GM12891 (cell line): Measurements from ENCODE around the gene DIP2C.

ENCODE experiments used
- DNase-seq: peaks from one replicate; pipeline ENCODE4 v3.0.0; 2011; ENCODE audit warnings: low spot score; ENCODE audit not compliant: insufficient read length
- FAIRE-seq: peaks from 2 replicates; lab custom pipeline; 2011; peaks lifted over from hg19 to GRCh38; lab: Jason Lieb, UNC
- PAX5 ChIP-seq: IDR thresholded peaks from 2 replicates; pipeline ENCODE4 v1.6.1; 2011; ENCODE audit warnings: low read length, moderate library complexity, mild to moderate bottlenecking; ENCODE audit not compliant: insufficient read depth, severe bottlenecking
- POLR2A ChIP-seq: IDR thresholded peaks from 2 replicates; pipeline ENCODE4 v1.6.1; 2011; ENCODE audit warnings: low read depth, low read length, control low read depth
- POLR2AphosphoS5 ChIP-seq: IDR thresholded peaks from 2 replicates; pipeline ENCODE4 v1.6.1; 2011; ENCODE audit warnings: low read depth, low read length, control low read depth
- POU2F2 ChIP-seq: IDR thresholded peaks from 2 replicates; pipeline ENCODE4 v1.6.1; 2011; ENCODE audit warnings: low read depth, mild to moderate bottlenecking, control low read depth, low read length, moderate library complexity
- SPI1 ChIP-seq: IDR thresholded peaks from 2 replicates; pipeline ENCODE4 v1.6.1; 2011; ENCODE audit warnings: low read depth, low read length, control low read depth
- TAF1 ChIP-seq: IDR thresholded peaks from 2 replicates; pipeline ENCODE4 v1.6.1; 2011; ENCODE audit warnings: low read depth, low read length, control low read depth

DIP2C gene

DNA sequence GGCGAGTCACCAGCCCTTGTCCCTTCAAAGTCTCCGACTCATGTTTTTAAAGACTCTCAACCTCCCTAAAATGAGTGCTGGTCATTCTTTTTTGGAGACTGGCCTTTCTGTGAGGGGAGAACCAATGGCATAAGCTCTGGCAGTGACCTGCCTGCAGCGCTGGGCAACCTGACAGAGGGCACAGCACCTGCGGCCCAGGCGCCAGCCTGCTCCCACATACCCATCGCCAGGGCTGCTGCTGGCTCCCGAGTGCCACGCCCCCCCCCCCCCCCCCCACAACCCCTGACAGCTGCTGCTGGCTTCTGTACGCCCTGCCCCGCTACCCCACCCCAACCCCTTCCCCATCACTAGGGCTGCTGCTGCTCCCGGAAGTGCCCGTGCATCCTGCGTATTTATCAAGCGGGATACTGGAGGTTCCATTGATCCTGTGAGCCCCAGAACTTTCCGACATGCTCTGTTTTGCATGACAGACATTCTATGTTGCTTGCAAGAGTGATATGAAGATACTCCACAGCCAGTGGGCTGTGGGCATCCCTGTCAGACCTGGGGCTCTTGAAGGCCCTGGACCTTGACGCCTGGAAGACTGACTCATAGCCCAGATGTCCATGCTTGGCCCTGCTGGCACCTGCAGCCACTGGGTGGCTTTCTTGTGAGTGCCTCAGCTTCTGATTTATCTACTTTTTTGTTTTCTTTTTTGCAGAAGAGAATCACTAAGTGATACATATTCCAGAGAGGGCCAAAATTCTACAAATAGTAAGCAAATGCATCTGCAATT lies 310.4 kb downstream of the DIP2C start:
- no peak for TF ChIP-seq TAF1
- TF ChIP-seq SPI1 = no peak
- no peak for TF ChIP-seq POLR2AphosphoS5
- no peak for TF ChIP-seq PAX5
- TF ChIP-seq POU2F2 = no peak
- no peak for TF ChIP-seq POLR2A
- DNase-seq = no peak

GRCh38 chr10:378230-378929 lies 311.1 kb downstream of the DIP2C start:
- TF ChIP-seq POLR2AphosphoS5 (no peak), PAX5 (no peak), SPI1 (no peak), TAF1 (no peak)
- FAIRE-seq = peak; percentile 67
- DNase-seq = no peak

More for the DNA sequence above, 310.4 kb downstream of the DIP2C start:
- FAIRE-seq = no peak

- FAIRE-seq = no peak
- TF ChIP-seq PAX5 (no peak), TAF1 (no peak), SPI1 (no peak), POU2F2 (no peak), POLR2A (no peak), POLR2AphosphoS5 (no peak)
- DNase-seq = no peak
Measured at GRCh38 chr10:377228-377627, 312.2 kb downstream of the DIP2C start.

GRCh38 chr10:375815-376505 lies 313.5 kb downstream of the DIP2C start:
- FAIRE-seq (no peak), DNase-seq (no peak)
- TF ChIP-seq POU2F2 (no peak), SPI1 (no peak), TAF1 (no peak), POLR2A (no peak), POLR2AphosphoS5 (no peak), PAX5 (no peak)

GRCh38 chr10:374354-374753 lies 315.1 kb downstream of the DIP2C start:
- FAIRE-seq (no peak), DNase-seq (no peak)
- TF ChIP-seq POLR2AphosphoS5 = no peak
- TF ChIP-seq PAX5 = no peak
- no peak for TF ChIP-seq SPI1
- no peak for TF ChIP-seq POU2F2
- TF ChIP-seq POLR2A = no peak
- TF ChIP-seq TAF1 = no peak

GRCh38 chr10:373526-374309 lies 315.8 kb downstream of the DIP2C start:
- no peak for DNase-seq
- no peak for FAIRE-seq

DNA sequence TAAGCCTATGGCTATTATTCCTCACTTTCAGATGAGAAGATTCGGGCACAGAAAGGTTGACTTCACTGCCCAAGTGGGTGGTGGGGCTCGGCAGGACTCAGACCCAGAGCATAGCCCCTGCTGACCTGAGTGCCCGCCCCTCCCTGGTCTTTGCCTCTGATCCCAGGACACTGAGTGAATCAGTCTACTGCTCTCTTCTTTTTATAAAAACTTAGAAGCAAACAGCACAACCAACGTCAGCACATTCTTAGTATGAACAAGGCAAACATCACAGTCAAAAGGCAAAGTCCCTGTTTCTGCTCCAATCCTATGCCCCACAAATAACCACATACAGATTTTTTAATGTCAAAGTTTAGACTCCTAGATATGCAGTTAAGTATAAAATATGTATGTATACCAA lies 316.5 kb downstream of the DIP2C start:
- DNase-seq (no peak), FAIRE-seq (no peak)
- TF ChIP-seq SPI1 (no peak), POLR2AphosphoS5 (no peak)

More at GRCh38 chr10:373526-374309, 315.8 kb downstream of the DIP2C start:
- TF ChIP-seq POLR2A (no peak), SPI1 (no peak), TAF1 (no peak), PAX5 (no peak), POLR2AphosphoS5 (no peak), POU2F2 (no peak)

DNA sequence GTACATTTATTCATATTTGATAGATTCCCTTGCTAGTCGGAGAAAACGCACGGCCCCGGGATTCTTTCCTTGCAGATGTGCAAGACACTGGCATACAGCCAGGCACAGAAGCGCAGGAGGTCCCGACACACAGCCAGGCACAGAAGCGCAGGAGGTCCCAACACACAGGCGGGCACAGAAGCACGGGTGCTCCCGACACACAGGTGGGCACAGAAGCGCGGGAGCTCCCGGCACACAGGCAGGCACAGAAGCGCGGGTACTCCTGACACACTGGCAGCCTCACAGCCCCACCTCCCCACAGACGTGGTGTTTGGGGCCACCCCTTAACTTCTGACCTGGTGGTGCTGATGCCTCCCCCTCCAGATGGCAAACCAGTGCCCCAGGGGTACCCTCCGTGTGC lies 316.9 kb downstream of the DIP2C start:
- FAIRE-seq = no peak
- DNase-seq = no peak
- TF ChIP-seq POLR2A = no peak
- no peak for TF ChIP-seq POU2F2
- no peak for TF ChIP-seq TAF1
- TF ChIP-seq POLR2AphosphoS5 = no peak
- TF ChIP-seq SPI1 = no peak

DNA sequence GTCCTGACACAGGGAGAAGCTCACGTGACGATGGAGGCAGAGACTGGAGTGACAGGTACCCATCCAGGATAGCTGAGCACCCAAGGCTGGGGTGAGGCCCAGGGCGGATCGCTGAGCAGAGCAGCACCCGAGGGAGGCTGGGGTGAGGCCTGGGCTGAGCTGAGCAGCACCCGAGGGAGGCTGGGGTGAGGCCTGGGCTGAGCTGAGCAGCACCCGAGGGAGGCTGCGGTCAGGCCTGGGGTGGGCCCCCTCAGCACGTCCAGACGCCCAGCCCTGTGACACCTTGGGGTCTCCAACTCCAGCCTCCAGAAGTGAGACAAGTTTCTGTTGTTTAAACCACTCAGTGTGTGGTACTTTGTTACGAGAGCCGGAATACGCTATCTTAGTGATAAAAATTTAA lies 318.0 kb downstream of the DIP2C start:
- FAIRE-seq = no peak
- no peak for DNase-seq
- TF ChIP-seq SPI1 (no peak), POU2F2 (no peak), TAF1 (no peak), POLR2A (no peak), POLR2AphosphoS5 (no peak), PAX5 (no peak)
